Measurements from ENCODE around the gene ARRB1.
"Not testable (repeated sequence)": the region's sequence is repeated elsewhere in the genome, so short reads cannot be mapped to it uniquely, and the experiment has no call there.

The ARRB1 gene

DNA sequence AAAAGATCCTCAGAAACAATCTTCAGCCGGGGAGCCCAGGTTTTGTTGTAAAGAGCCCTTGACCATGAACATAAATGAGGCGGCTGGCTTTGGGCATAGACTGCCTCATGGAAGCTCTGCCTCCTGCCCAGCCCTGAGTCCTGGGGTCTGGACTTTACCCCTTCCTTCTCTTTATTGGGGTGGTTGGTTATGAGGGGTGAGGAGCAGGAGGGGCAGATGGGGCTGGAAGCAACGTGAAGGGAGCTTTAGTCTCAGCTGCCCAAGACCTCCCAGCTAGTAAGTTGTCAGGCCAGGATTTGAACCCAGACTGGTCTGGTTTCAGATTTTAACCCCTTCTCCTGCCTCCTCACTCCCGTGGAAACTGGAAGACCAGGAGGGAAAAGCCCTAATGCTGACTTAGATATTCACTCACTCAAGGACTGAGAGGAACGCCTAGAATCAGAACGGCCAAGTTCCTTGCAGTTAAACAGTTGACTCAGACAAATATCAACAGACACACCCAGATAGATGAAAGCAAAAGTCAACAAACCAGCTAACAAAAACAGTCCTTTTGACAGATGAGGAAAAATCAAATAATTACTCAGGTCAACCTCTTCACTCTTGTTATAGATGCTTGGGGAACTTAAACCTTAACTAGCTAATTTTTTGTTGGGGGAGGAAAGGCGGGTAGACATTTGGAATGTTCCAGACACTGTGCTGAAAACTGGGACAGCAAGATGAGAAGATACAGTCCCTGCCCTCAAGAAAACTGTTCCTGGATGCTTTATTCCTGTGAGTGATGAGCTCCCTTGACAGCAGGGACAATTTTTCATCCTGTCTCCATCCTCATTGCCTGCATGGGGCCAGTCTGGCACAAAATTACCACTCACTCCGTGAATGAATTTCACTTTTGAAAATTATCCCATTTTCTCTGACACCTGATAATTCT lies 20.8 kb upstream of the ARRB1 start:
- TF ChIP-seq, protein P1, sequence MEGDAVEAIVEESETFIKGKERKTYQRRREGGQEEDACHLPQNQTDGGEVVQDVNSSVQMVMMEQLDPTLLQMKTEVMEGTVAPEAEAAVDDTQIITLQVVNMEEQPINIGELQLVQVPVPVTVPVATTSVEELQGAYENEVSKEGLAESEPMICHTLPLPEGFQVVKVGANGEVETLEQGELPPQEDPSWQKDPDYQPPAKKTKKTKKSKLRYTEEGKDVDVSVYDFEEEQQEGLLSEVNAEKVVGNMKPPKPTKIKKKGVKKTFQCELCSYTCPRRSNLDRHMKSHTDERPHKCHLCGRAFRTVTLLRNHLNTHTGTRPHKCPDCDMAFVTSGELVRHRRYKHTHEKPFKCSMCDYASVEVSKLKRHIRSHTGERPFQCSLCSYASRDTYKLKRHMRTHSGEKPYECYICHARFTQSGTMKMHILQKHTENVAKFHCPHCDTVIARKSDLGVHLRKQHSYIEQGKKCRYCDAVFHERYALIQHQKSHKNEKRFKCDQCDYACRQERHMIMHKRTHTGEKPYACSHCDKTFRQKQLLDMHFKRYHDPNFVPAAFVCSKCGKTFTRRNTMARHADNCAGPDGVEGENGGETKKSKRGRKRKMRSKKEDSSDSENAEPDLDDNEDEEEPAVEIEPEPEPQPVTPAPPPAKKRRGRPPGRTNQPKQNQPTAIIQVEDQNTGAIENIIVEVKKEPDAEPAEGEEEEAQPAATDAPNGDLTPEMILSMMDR (IDR thresholded peaks at IDR 0.05; ENCODE audit: low read depth, low read length) = no peak
- H3K4me3 ChIP-seq (ENCODE audit: low read depth, low read length) = no peak overlapping the region

DNA sequence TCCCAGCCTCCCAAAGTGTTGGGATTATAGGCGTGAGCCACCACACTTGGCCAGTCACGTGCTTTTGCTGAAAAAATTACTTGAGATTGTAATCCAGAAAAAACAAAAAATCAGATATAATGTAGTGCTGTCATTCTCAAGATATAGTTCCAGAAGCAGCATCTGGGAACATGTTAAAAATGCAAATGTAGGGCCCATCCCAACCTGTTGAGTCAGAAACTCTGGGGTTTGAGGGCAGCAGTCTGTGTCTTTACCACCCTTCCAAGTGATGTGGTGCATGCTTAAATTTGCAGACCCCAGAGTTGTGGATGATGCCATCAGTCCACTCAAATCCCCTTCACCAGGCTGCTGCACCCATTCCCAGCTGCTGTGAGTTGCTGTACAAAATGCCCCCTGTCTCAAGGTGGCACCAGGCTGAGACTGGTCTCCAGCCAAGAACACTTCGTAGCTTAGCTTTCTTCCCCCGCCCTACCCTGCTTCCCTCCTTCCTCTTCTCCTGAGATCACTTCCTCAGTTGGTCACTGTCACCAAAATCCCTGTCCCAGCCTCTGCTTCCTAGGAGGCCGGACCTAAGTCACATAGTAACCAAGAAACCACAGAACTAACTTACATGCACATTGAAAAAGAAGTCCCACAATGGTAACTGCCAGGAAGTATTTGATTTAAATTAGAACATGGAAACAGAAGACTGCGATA lies 18.2 kb upstream of the ARRB1 start:
- TF ChIP-seq, protein P1 (IDR thresholded peaks at IDR 0.05; ENCODE audit: low read depth, low read length) = no peak
- no peak overlapping the region for H3K4me3 ChIP-seq (ENCODE audit: low read depth, low read length)

DNA sequence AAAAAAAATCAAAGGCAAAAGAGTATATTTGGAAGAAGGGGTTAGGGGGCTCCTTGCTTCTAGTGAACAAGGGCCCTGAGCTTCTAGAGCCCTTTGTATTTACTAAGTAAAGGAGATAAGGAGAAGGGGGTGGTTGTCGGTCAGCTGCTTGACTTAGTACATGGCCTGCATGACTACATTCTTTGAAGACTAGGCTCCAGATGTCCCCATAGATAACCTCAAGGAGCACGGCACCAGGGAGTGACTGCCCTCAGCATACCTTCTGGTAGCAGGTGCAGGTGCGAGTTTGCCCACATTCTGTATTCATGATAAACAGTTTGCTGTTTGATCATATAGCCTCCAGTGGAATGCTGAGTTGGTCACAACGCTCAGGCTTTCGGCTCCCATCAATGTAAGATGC lies 15.4 kb upstream of the ARRB1 start:
- not testable (repeated sequence) for H3K4me3 ChIP-seq (ENCODE audit: low read depth, low read length)

DNA sequence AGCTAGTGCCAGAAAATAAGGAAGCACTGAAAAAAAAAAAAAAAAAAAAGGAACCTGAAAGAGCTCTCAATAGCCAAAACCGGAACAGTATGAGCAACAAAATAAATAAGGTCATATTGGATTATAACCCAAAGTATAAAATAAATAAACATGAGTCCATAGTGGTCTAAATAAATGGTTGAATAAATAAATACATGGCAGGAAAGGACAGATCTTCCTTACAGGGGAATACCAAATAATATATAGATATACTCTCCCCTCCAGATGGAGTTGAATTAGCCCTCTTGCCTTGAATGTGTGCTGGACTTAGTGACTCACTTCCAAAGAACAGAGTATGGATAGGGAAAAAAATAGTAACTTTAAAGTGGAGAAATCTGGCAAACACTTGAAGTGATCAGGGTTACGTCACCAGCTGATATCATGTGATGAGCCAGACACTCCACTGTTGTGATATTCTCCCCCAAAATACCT lies 14.3 kb upstream of the ARRB1 start:
- TF ChIP-seq, protein P1 (IDR thresholded peaks at IDR 0.05; ENCODE audit: low read depth, low read length) = no peak

DNA sequence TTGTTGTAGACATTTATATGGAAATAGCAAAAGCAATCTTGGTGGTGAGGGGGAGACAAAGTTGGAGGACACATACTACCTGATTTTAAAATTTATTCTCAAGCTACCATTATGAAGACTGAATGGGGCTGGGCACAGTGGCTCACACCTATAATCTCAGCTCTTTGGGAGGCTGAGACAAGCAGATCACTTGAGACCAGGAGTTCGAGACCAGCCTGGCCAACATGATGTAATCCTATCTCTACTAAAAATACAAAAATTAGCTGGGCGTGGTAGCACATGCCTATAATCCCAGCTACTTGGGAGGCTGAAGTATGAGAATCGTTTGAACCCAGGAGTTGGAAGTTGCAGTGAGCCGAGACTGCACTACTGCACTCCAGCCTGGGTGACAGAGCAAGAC lies 10.8 kb upstream of the ARRB1 start:
- H3K4me3 ChIP-seq (ENCODE audit: low read depth, low read length) = not testable (repeated sequence)

More for the DNA sequence above, 14.3 kb upstream of the ARRB1 start:
- no peak overlapping the region for H3K4me3 ChIP-seq (ENCODE audit: low read depth, low read length)

DNA sequence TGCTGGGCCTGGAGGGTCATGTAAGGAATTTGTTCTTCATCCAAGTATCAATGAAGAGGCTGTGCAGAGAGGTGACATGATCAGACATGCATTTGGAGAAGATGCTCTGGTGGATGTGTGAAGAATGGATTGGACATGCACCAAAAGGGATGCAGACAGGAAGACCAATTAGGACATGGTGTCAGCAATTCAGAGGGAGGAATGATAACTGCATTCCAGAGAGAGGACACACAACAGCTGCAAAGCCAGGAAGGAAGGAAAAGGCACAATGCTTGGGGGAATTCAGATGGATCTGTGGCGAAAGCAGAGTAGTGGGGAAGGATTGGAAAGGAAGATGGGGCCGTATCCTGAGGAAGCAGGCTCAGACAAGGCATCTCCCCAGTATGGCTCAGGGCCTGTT lies 5.2 kb upstream of the ARRB1 start:
- H3K4me3 ChIP-seq (ENCODE audit: low read depth, low read length) = no peak overlapping the region
- TF ChIP-seq, protein P1 (IDR thresholded peaks at IDR 0.05; ENCODE audit: low read depth, low read length) = no peak

DNA sequence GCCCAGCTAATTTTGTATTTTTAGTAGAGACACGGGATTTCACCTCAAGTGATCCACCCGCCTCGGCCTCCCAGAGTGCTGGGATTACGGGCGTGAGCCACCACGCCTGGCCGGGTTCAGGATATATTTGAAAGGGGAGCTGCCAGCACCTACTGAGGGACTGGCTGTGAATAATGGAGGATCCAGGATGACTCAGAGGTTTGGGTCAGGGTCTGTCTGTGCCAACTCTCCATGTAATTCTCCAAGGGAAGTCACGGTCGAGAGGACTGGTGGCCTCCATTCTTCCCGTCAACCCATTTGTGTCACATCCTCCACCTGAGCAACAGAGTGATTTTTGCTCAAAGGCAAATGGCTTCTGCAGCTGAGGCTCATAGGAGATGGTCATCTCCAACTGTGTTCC lies 3.6 kb upstream of the ARRB1 start:
- TF ChIP-seq, protein P1 (IDR thresholded peaks at IDR 0.05; ENCODE audit: low read depth, low read length) = no peak
- no peak overlapping the region for H3K4me3 ChIP-seq (ENCODE audit: low read depth, low read length)

DNA sequence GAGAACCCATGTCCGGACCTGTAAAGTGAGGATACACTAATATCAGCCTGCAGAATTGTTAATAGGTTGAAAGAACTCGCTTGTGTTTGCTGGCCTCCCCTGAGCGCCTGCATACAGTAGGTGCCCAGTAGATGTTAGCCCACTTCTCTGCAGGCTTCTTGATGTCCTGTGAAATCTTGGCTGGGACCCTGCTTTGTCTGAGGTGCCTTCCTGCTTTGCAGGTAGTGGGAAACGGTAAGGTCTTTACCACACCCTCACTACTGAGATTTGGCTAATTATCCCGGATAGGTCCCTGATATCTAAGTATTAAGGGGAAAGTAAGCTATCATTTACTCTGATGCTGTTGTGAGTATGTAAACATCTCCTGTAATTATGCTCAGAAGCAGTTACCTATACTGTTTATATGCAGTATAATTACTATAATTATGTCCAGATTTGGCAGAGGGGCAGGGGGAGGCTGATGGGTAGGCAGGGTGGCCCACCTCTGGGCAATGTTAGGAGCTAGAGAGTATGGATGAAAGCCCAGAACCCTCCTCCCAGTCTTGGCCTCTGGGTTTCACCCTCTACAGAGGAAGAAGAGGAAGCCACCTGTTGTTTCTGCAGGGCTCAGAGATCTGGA lies 1.2 kb upstream of the ARRB1 start:
- no peak overlapping the region for H3K4me3 ChIP-seq (ENCODE audit: low read depth, low read length)
- TF ChIP-seq, protein P1 (IDR thresholded peaks at IDR 0.05; ENCODE audit: low read depth, low read length) = no peak

Data from WI38 (cell line).